C1 segment of cervical spinal cord (tissue), 14 donors: ENCODE measurements around the gene EGLN3.
"Not testable (repeated sequence)": the region's sequence is repeated elsewhere in the genome, so short reads cannot be mapped to it uniquely, and the experiment has no call there.

Experiments
- DNase-seq, 14 donors: peaks; one replicate each; lab custom pipeline; 2025; lab: John Stamatoyannopoulos, UW

Gene EGLN3

GRCh38 chr14:33950320-33951182 is at the start of gene EGLN3:
EGLN3 (minus strand) TSS chr14:33951074; CDS start chr14:33950752, 322 bp downstream.
- peak in 13 of 14 donors; percentile 48 to 94 (median 86) for DNase-seq

GRCh38 chr14:34000396-34000795 is 49.5 kb upstream of the EGLN3 start:
- no peak for DNase-seq

- DNase-seq, result no peak
Measured at GRCh38 chr14:33999771-34000291, 49.0 kb upstream of the EGLN3 start.

- no peak for DNase-seq
Measured at GRCh38 chr14:33997611-33998010, 46.7 kb upstream of the EGLN3 start.

- DNase-seq, result no peak
Measured at GRCh38 chr14:33996462-33996861, 45.6 kb upstream of the EGLN3 start.

- DNase-seq, result no peak
Measured at GRCh38 chr14:33993246-33993645, 42.4 kb upstream of the EGLN3 start.

GRCh38 chr14:33992274-33993007 is 41.6 kb upstream of the EGLN3 start:
- DNase-seq, result no peak

GRCh38 chr14:33990790-33991189 is 39.9 kb upstream of the EGLN3 start:
- DNase-seq, result no peak

- no peak for DNase-seq
Measured at GRCh38 chr14:33987565-33988080, 36.7 kb upstream of the EGLN3 start.

- DNase-seq, result no peak
Measured at GRCh38 chr14:33986804-33987203, 35.9 kb upstream of the EGLN3 start.

GRCh38 chr14:33985242-33985641 is 34.4 kb upstream of the EGLN3 start:
- DNase-seq, result no peak

- no peak for DNase-seq
Measured at GRCh38 chr14:33979613-33980276, 28.9 kb upstream of the EGLN3 start.

GRCh38 chr14:33978892-33979612 is 28.2 kb upstream of the EGLN3 start:
- DNase-seq, result no peak

- DNase-seq, result no peak
Measured at GRCh38 chr14:33972583-33973081, 21.8 kb upstream of the EGLN3 start.

- not testable (repeated sequence) for DNase-seq
Measured at GRCh38 chr14:33969846-33970245, 19.0 kb upstream of the EGLN3 start.

- DNase-seq, result no peak
Measured at GRCh38 chr14:33968722-33969121, 17.8 kb upstream of the EGLN3 start.

- no peak for DNase-seq
Measured at GRCh38 chr14:33967138-33967537, 16.3 kb upstream of the EGLN3 start.

- DNase-seq, result no peak
Measured at GRCh38 chr14:33966276-33966675, 15.4 kb upstream of the EGLN3 start.

GRCh38 chr14:33964599-33965317 is 13.9 kb upstream of the EGLN3 start:
- DNase-seq, result peak in 1 of 14 donors; percentile 18

- no peak for DNase-seq
Measured at GRCh38 chr14:33963892-33964291, 13.0 kb upstream of the EGLN3 start.
